Endometrial microvascular endothelial cells (primary cell): ENCODE data around the gene ELF4. TPM values are rescaled to one million over a fixed set of nuclear protein-coding genes. Genes with fewer than 3 reads are reported as not detected.

Source experiments
- total RNA-seq: library from RNA; depleted of rRNA; stranded (reverse); fragments of >200 nt; gene quantifications from one replicate; pipeline ENCODE4 v1.2.3, GENCODE V29; 2015; ENCODE audit errors: inconsistent ontology term

Gene ELF4
- total RNA-seq, 1 donor from 2014 or later = 18.5 TPM

Other genes with a start within 250 kb of the ELF4 start
- gene UTP14A, start 204.3 kb downstream of the ELF4 start, total RNA-seq = 17.3 TPM
- gene BCORL1, start 127.9 kb downstream of the ELF4 start, total RNA-seq = 1.9 TPM
- gene AIFM1, start 55.3 kb upstream of the ELF4 start, total RNA-seq = 21.9 TPM
- gene RAB33A, start 61.5 kb upstream of the ELF4 start, total RNA-seq = not detected
- 5.4 TPM for gene ZNF280C, start 158.4 kb upstream of the ELF4 start, total RNA-seq
- gene SLC25A14, start 229.4 kb upstream of the ELF4 start, total RNA-seq = 12.5 TPM